HUES64 (cell line): ENCODE measurements around the gene LCN12.
A peak's percentile ranks its signal among the peaks of the same experiment; 100 is the strongest.

Experiments
- H3K27ac ChIP-seq: 2 replicates; pipeline ENCODE4 v1.7.0; 2013; ENCODE audit warnings: low read depth, low read length, inconsistent platforms
- H3K27me3 ChIP-seq: 2 replicates; pipeline ENCODE4 v1.6.1; 2013; ENCODE audit warnings: mild to moderate bottlenecking, low read length; ENCODE audit not compliant: insufficient read depth
- H3K36me3 ChIP-seq: 2 replicates; pipeline ENCODE4 v1.6.1; 2013; ENCODE audit warnings: mild to moderate bottlenecking, low read length; ENCODE audit not compliant: insufficient read depth
- H3K4me1 ChIP-seq: 2 replicates; pipeline ENCODE4 v1.6.1; 2013; ENCODE audit warnings: mild to moderate bottlenecking, low read length, moderate library complexity; ENCODE audit not compliant: insufficient read depth
- H3K4me3 ChIP-seq: 2 replicates; pipeline ENCODE4 v1.5.1; 2013; ENCODE audit warnings: mild to moderate bottlenecking, low read length, moderate library complexity
- H3K9ac ChIP-seq: 2 replicates; pipeline ENCODE4 v1.6.1; 2013; ENCODE audit warnings: mild to moderate bottlenecking, low read depth, low read length
- H3K9me3 ChIP-seq: 2 replicates; pipeline ENCODE4 v1.6.1; 2013; ENCODE audit warnings: low read depth, low read length; ENCODE audit not compliant: insufficient read depth
- WGBS: fragments of 150-250, 120-280 bp; methylation state at CpG from one replicate; pipeline ENCODE4 v1.1.7; 2013; ENCODE audit warnings: missing lambda C conversion rate; 5-methylcytosine and 5-hydroxymethylcytosine counted together

The LCN12 gene

DNA sequence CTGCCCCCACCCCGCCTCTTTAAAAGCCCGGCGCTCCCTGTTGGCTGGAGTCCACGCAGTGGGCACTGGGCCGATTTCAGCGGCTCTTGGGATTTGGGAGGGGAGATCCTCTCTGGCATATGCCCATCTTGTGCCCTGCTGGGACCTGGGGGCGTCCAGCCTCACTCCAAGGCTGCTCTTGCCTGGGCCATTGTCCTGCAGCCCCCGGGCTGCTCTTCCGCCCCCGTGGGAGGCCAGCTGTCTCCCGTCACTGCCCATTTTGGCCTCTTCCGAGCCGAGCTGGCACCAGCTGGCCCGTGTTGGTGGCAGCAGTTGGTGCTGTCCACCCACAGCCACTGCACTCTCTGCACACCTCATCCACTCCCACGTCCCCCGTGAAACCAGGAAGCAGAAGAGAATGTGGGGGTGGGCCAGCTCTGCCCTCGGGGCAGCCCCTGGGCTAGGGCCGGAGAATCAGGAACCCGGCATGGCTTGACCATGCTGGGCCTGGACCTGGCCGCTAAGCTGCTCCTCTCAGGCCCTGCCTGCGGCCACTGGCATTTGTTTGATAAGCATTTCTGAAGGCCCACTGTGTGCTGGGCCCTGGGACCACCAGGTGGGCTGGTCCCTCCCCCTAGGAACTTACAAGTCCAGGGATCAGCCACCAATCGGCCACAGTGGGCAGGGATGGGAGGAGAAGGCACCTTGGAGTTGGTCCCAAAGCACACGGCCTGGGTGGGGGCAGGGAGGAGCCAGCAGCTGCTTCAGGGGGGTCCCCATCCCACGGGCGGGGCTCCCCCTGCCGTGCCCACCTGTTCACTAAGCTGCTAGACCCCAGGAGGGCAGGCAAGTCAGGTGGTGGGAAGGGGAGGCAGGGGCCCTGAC, 4.8 kb upstream of the LCN12 start:
- H3K36me3 ChIP-seq, result peaks cover 7% of the 10 kb centered on the region
- H3K9ac ChIP-seq, result no peak overlapping the region; the same call in 1 of the 2 replicates
- whole genome bisulfite sequencing, result 78% methylated on average over 26 of the region's 26 CpGs
- no peak overlapping the region for H3K4me3 ChIP-seq
- H3K27me3 ChIP-seq, result no peaks in the 10 kb centered on the region
- no peak overlapping the region for H3K27ac ChIP-seq
- no peaks in the 10 kb centered on the region for H3K9me3 ChIP-seq
- H3K4me1 ChIP-seq, result peaks cover 7% of the 10 kb centered on the region

DNA sequence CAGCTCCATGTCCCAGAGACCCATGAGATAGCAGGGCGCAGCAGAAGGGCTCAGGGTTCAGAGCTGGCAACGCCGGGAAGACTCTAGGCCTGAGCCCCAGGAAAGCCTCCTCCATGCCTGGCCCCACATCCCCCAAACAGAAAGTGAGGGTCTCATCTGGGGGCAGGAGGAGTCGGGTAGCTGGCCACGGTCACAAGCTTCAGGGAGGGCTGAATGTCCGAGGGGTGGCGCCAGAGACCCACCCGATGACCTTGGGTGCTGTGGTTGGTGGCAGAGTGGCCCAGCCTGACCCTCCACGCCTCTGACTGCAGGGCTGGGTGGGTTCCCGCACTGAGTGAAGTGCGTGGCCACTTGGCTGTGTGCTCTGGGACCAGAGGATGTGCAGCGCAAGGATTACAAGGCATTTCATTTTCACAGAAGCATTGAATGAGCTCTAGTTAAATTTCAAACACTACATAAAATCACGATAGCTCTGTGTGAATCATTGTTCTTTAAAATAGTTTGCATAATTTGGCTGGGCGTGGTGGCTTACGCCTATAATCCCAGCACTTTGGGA, 4.0 kb upstream of the LCN12 start:
- no peak overlapping the region for H3K9ac ChIP-seq
- 58% methylated on average over 15 of the region's 15 CpGs for WGBS
- no peak overlapping the region for H3K27ac ChIP-seq

DNA sequence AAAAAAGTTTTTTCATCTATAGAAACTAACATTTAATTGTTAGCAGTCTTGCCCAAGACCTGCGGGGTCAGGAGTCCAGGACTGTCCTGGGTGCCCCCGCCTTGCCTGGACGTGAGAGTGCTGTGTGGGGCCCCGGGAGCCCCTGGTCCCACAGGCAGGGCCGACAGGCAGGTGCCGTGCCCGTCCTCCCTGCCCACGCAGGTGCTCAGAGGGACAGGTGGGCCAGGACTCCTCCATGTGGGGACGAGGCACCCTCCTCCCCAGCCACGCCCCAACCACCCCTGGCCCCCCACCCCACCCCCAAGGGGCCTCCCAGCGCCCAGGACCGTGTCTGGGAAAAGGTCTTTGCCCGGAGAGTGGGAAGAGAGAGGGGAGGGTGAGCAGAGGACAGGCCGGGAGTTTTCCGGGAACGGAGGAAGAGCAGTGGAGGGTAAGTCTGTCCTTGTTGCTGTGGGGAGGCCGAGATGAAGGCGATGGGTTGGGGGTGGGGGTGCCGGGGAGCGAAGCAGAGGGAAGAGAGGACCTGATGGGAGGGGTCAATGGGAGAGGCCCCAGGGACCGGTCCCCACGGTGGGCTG, 2.7 kb upstream of the LCN12 start:
- Histone ChIP-seq H3K9ac (peak overlapping the region; percentile 71), H3K4me3 (peak overlapping the region; percentile 67), H3K36me3 (no peaks in the 10 kb centered on the region), H3K4me1 (peaks cover 7% of the 10 kb centered on the region), H3K27ac (no peak overlapping the region), H3K27me3 (no peaks in the 10 kb centered on the region), H3K9me3 (no peaks in the 10 kb centered on the region)
- WGBS, result 29% methylated on average over 22 of the region's 22 CpGs

More for the DNA sequence above, 4.0 kb upstream of the LCN12 start:
- Histone ChIP-seq H3K36me3 (no peaks in the 10 kb centered on the region), H3K9me3 (no peaks in the 10 kb centered on the region), H3K27me3 (no peaks in the 10 kb centered on the region), H3K4me3 (no peak overlapping the region), H3K4me1 (peaks cover 7% of the 10 kb centered on the region)

DNA sequence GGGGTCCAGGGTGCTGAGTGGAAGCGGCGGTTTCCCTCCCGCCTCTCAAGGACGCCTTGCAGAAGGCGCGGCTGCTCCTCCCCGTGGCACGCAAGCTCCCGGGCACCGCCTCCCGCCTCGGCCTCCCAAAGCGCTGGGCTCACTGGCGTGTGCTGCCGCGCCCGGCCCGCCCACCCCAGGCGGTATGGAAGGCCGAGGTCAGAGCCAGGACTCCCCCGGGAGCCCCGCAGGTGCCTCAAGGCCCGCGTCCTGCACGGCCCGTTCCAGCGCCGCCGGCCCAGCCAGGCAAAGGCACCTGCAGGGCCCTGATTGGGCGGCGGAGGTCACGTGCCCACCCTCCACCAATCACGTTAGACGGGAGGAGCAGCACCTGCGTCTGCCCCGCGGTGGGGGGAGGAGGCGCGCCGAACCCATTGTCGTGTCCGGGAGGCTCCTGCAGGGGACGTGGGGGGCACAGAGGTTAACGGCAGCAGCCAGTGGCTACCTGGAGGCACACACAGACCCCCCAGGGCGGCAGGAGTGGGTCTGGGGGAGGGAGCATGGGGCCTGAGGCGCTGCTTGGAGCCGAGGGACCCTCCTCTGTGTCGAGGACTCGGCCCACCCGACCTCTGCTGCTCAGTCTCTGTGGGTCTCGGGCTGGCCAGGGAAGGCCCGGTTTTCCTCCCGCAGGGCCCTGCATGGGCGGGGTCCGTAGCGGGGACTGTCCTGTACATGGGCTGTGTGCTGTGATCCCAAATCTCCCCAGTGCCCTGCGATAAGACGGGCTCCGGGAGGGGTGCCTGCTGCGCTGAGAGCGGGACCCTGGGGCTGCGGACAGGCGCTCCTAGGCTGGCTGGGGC, 2.0 kb upstream of the LCN12 start:
- Histone ChIP-seq H3K4me3 (peak overlapping the region; percentile 67), H3K9me3 (no peaks in the 10 kb centered on the region), H3K27ac (peak overlapping the region; percentile 63), H3K27me3 (no peaks in the 10 kb centered on the region), H3K36me3 (no peaks in the 10 kb centered on the region), H3K9ac (peak overlapping the region; percentile 77), H3K4me1 (peaks cover 7% of the 10 kb centered on the region)
- 4% methylated on average over 63 of the region's 63 CpGs for WGBS

DNA sequence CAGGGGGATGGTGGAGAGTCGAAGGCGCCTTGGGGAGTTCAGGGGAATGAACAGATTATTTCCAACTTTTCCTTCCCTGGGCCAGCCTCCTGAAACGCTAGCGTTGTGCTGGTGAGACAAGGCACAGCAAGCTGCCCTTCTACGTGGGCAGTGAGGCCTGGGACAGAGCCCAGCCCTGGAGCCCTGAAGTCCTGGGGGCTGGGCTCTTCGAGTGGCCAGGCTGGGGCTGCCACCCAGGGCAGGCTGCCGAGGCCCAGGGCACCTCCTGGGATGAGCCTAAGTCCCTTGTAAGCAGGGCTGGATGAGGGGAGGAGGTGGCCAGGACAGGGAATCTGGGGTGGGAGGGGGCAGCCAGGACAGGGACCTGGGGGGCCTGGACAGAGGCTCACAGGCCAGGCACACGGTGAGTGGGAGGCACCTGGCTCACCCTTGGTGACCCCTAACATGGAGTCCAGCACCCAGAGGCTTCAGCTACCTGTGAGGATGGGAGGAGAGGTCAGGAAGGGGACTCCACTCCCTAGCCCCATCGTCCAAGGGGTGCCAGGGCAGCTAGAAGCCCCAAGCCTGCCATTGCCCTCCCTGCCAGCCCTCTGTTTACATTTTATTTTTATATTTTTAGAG, 1.3 kb upstream of the LCN12 start:
- WGBS, result 53% methylated on average over 9 of the region's 9 CpGs
- peak overlapping the region; percentile 63 for H3K27ac ChIP-seq
- H3K9me3 ChIP-seq, result no peaks in the 10 kb centered on the region
- no peaks in the 10 kb centered on the region for H3K36me3 ChIP-seq
- H3K9ac ChIP-seq, result peak overlapping the region; percentile 77
- peaks cover 7% of the 10 kb centered on the region for H3K4me1 ChIP-seq
- H3K4me3 ChIP-seq, result peak overlapping the region; percentile 67
- H3K27me3 ChIP-seq, result no peaks in the 10 kb centered on the region

DNA sequence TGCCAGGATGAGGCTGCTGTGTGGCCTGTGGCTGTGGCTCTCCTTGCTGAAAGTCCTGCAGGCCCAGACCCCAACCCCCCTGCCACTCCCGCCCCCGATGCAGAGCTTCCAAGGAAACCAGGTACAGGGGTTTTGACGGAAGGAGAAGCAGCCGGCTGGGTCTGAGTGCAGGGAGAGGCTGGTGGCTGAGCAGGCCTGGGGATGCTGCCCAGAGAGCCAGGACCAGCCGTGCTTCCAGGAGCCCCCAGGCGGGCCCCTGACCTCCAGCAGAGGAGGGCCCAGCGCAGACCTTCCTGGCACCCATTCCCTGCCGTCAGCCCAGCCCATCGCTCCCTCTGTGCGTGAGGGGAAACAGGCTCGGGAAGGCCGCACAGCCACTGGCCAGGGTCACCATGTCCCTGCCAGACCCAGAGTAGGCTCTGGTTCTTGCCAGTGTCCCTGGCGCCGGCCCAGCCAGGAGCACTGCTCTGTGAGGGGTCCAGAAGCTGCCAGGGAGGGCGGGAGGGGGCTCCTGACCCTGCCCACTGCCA, 313 bp downstream of the LCN12 start:
- Histone ChIP-seq H3K9ac (no peak overlapping the region), H3K27ac (no peak overlapping the region), H3K27me3 (no peaks in the 10 kb centered on the region), H3K4me3 (no peak overlapping the region), H3K9me3 (no peaks in the 10 kb centered on the region), H3K36me3 (no peaks in the 10 kb centered on the region), H3K4me1 (peaks cover 7% of the 10 kb centered on the region)
- 87% methylated on average over 15 of the region's 15 CpGs for WGBS

DNA sequence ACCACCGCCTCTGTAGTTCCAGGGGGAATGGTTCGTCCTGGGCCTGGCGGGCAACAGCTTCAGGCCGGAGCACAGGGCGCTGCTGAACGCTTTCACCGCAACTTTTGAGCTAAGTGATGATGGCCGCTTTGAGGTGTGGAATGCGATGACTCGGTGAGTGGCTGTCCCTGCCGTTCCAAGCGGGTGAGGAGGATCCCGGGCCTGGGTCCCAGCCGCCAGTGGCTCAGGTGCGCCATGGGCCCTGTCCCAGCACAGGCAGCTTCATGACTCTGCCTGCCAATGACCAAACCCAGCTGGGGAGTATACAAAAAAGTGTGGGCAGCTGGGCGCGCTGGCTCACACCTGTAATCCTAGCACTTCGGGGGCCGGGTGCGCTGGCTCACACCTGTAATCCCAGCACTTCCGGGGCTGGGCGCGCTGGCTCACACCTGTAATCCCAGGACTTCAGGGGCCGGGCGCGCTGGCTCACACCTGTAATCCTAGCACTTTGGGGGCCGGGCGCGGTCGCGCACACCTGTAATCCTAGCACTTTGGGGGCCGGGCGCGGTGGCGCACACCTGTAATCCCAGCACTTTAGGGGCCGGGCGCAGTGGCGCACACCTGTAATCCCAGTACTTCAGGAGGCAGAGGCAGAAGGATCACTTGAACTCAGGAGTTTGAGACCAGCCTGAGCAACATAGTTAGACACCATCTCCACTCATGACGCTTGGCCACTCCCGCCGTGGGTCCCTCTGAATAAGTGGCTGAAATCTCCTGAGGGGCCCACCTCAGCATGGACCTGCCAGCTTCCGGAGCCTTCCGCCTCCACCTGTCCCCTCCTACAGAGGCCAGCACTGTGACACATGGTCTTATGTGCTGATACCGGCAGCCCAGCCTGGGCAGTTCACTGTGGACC, 1.1 kb downstream of the LCN12 start:
- 92% methylated on average over 44 of the region's 44 CpGs for WGBS
- no peak overlapping the region for H3K27ac ChIP-seq
- H3K4me3 ChIP-seq, result no peak overlapping the region
- no peaks in the 10 kb centered on the region for H3K9me3 ChIP-seq
- H3K9ac ChIP-seq, result no peak overlapping the region
- peaks cover 7% of the 10 kb centered on the region for H3K4me1 ChIP-seq
- no peaks in the 10 kb centered on the region for H3K27me3 ChIP-seq
- no peaks in the 10 kb centered on the region for H3K36me3 ChIP-seq

DNA sequence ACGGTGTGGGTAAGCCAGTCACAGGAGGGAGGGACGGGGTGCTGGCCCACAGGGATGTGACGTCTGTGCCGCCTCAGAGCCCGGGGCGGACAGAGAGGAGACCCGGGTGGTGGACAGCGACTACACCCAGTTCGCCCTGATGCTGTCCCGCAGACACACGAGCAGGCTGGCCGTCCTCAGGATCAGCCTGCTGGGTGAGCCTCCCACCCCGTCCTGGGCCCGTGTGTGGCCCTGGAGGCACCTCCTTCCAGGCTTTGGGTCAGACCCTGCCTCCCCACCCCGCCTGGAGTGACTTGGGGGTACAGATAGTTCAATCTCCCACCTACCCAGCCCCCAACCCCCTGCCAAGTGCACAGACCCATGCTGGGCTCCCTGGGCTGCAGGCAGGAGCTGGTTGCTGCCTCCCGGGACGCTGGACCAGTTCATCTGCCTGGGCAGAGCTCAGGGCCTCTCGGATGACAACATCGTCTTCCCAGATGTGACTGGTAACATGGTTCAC, 1.7 kb downstream of the LCN12 start:
- Histone ChIP-seq H3K27ac (no peak overlapping the region), H3K4me1 (peaks cover 7% of the 10 kb centered on the region), H3K27me3 (no peaks in the 10 kb centered on the region), H3K4me3 (no peak overlapping the region), H3K9me3 (no peaks in the 10 kb centered on the region), H3K9ac (no peak overlapping the region), H3K36me3 (no peaks in the 10 kb centered on the region)
- 91% methylated on average over 19 of the region's 19 CpGs for WGBS

DNA sequence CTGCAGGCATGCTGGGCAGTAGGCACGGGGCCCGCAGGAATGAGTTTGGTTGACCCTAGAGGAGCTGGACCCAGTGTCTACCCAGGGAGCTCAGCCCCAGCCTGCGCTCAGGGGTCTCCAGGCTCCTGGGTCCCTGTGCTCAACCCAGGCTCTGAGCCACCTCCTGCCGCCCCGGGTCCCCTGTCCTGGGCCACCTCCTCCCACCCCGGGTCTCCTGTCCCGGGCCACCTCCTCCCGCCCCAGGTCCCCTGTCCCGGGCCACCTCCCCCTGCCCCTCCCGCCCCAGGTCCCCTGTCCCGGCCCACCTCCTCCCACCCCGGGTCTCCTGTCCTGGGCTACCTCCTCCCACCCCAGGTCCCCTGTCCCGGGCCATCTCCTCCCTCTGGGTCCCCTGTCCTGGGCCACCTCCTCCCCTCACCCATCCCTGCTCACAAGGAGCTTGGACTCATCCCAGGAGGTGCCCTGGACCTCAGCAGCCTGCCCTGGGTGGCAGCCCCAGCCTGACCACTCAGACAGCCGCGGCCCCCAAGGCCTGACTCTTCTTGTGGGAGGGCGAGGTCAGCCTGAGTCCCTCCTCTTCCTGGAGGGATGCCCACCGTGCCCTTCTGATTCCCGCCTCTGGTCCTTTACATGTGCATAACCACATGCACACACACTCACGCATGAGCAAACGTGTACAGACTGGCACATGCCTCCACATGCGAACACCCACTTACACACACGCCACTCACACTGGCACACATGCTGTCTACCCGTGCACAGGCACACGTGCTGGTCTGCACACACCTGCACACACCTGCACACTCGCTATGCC, 2.4 kb downstream of the LCN12 start:
- peaks cover 7% of the 10 kb centered on the region for H3K4me1 ChIP-seq
- 91% methylated on average over 24 of the region's 25 CpGs for WGBS
- H3K36me3 ChIP-seq, result no peaks in the 10 kb centered on the region
- H3K27ac ChIP-seq, result no peak overlapping the region
- H3K9ac ChIP-seq, result no peak overlapping the region
- H3K4me3 ChIP-seq, result no peak overlapping the region
- no peaks in the 10 kb centered on the region for H3K27me3 ChIP-seq
- H3K9me3 ChIP-seq, result no peaks in the 10 kb centered on the region
